NOMO-1 treated with DMSO at 0.1 percent for 48 hours (cell line): ENCODE measurements around the gene ITGAX.

ENCODE experiments used
- DNase-seq: peaks from one replicate; lab custom pipeline; 2025; ENCODE audit not compliant: unreplicated experiment; lab: John Stamatoyannopoulos, UW

Gene ITGAX

GRCh38 chr16:31371619-31372484 is 16.9 kb downstream of the ITGAX start:
- DNase-seq = no peak

- DNase-seq = no peak
Observed at GRCh38 chr16:31373235-31373634, 18.3 kb downstream of the ITGAX start.

GRCh38 chr16:31375231-31375630 is 20.3 kb downstream of the ITGAX start:
- DNase-seq = no peak

GRCh38 chr16:31376705-31377104 is 21.7 kb downstream of the ITGAX start:
- no peak for DNase-seq

- no peak for DNase-seq
Observed at GRCh38 chr16:31377210-31377903, 22.4 kb downstream of the ITGAX start.

- no peak for DNase-seq
Observed at GRCh38 chr16:31380201-31380600, 25.2 kb downstream of the ITGAX start.

GRCh38 chr16:31382485-31383161 is 27.6 kb downstream of the ITGAX start:
- peak; percentile 67 for DNase-seq

GRCh38 chr16:31385680-31386079 is 30.7 kb downstream of the ITGAX start:
- no peak for DNase-seq

- DNase-seq = no peak
Observed at GRCh38 chr16:31386157-31386984, 31.4 kb downstream of the ITGAX start.

GRCh38 chr16:31388535-31388934 is 33.6 kb downstream of the ITGAX start:
- DNase-seq = no peak

- no peak for DNase-seq
Observed at GRCh38 chr16:31390504-31391041, 35.6 kb downstream of the ITGAX start.

GRCh38 chr16:31393056-31393455 is 38.1 kb downstream of the ITGAX start, which contains the start of gene ITGAD:
Gene ITGAD (plus strand): TSS chr16:31393335. CDS start chr16:31393361, 26 bp downstream.
- no peak for DNase-seq

GRCh38 chr16:31395647-31396046 is 40.7 kb downstream of the ITGAX start:
- DNase-seq = no peak

- DNase-seq = no peak
Observed at GRCh38 chr16:31397096-31397660, 42.2 kb downstream of the ITGAX start.

- no peak for DNase-seq
Observed at GRCh38 chr16:31397701-31398100, 42.7 kb downstream of the ITGAX start.

- peak; percentile 37 for DNase-seq
Observed at GRCh38 chr16:31400191-31400590, 45.2 kb downstream of the ITGAX start.

GRCh38 chr16:31401436-31401835 is 46.5 kb downstream of the ITGAX start:
- no peak for DNase-seq

- DNase-seq = no peak
Observed at GRCh38 chr16:31402687-31403086, 47.7 kb downstream of the ITGAX start.

- no peak for DNase-seq
Observed at GRCh38 chr16:31403590-31404352, 48.8 kb downstream of the ITGAX start.
